HG02870 (cell line): Measurements from ENCODE around the gene FAM110A.

Experiments
- ATAC-seq: cut with Tn5 transposase; IDR thresholded peaks from one replicate; pipeline ENCODE4 v1.9.1; 2021; ENCODE audit warnings: mild to moderate bottlenecking, moderate library complexity; ENCODE audit not compliant: unreplicated experiment

FAM110A gene

DNA sequence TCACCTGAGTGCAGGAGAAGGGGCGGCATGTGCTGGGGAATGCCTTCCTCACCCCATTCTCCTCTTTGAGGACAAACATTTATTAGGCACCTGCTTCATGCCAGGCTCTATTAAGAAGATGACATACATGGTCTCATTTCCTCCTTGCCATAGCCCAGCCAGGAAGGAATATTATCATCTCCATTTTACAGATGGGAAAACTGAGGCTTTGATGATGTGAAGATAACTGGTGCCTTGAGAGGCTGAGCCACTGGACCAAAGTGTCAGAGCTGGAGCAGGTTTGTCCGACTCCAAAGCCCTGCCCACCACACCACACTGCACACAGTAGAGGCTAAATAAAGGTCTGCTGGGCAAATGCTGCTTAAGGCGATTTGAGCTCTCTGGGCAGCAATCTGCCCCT, 37.2 kb downstream of the FAM110A start:
- ATAC-seq: no peak

GRCh38 chr20:871436-871835, 37.9 kb downstream of the FAM110A start:
- ATAC-seq: no peak

DNA sequence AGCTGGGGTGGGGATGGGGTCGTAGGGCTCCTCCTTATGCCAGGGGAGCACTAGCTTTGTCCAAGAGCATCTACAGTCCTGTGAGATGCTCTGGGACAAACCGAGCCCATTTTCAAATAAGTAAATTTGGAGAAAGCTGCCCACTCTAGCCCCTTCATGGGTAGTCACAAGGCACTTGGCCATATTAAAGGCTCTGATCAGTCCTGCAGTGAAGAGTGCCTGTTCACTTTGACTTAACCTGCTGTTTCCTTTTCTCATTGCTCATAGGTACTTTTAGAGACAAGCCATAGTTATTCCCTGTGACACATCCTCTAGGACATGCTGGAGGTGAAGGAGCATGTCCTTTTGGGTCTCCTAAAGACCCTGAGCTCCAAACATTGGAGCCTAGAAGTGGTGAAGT, 38.4 kb downstream of the FAM110A start:
- no peak for ATAC-seq

DNA sequence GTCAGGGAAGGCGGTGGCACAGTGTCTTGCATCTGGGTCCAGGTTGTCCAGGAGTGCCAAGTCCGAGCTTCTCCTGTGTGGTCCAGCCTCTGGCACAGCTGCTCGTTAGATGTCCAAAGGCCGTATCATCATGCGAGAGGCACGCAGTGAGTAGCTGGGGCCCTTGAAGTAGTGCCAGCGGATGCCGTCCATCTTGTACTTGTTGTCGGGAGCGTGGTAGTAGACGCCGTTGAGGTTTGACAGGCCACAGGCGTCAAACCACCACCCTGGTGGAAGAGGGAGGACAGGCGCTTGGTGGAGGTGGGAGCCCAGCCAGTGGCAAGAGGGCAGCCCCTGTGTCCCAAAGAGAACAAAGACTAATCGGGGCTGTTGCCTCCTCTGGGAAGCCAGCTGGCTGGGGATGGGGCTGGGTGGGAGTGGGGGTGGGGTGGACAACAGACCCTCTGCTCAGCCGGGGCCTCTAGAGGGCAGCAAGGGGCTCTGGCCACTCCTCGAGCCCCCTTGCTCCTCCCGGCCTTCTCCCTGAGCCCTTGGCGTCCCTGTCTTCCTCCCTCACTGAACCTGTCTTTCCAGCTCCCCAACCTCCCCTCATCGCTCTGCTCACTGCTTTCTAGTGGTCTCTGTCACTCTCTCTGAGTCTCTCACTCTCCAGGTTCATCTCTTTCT, 39.5 kb downstream of the FAM110A start:
- ATAC-seq: no peak

DNA sequence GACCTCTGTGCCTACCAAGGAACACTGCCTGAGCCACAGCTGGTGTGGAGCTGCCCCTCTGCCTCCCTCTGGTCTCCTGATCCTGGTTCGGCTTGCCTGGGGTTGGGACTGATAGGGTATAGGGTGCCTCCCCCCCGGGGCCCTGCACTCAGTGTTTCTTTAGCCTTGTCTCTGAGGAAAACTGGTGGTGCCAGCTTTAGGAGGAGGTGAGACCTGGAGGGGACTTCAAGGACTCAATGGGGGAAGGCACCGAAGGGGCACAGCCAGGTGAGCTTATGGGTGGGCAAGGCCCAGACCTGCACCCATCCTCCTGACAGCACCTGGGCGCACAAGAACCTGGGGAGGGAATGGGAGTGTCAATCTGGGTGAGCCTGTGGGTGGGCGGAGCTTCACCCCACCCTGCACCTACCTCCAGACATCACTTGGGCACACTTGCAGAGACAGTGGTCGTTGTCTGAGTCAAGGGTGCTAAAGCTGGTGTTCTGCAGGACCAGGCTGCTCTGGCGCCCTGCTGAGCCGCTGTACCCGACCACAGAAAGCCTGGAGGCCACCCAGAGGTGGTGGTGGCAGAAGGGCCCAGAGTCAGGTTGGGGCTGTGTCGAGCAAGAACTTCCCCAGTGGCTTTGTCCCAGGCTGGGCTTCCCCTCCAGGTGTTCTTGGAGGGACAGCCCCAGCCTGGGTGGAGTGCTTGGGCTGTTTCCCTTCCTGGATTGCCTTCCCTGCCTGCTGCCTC, 40.5 kb downstream of the FAM110A start:
- ATAC-seq: no peak

- no peak for ATAC-seq
Measured at GRCh38 chr20:875115-875514, 41.6 kb downstream of the FAM110A start.

GRCh38 chr20:877814-878213, 44.3 kb downstream of the FAM110A start:
- ATAC-seq: no peak

DNA sequence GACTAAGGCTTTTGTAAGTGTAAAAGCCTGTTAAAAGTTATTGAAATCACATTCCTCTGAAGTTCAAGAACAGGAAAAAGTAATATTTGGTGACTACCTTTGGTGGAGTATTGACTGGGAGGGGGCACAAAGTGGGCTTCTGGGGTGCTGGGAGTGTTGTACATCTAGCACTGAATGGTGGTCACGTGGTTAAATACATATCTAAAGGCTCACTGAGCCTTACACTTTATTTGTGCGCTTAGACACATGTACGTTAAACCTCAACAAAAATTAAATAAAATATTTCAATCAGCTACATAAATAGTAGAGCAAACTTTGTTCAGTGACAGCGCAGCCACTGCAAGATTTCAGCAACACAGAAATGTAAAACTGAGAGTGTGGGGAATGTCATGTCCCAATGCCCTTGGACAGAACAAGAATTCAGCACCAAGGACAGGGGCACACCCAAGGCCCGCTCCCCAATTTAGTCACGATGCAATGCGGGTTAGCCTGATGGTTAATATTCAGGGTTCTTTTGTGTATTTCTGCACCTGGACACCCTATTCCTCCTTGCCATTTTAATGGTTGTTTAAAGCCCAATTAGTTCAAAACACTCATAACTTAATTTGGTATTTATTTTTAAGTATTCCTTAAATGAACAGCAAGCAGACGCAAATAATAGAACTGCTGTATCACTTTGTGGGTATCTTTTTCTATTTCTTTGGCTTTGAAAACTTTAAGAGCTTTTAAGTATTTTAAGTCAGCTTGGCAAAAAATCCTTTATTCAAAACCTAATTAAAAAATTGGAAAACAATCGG, 45.2 kb downstream of the FAM110A start:
- ATAC-seq: no peak

DNA sequence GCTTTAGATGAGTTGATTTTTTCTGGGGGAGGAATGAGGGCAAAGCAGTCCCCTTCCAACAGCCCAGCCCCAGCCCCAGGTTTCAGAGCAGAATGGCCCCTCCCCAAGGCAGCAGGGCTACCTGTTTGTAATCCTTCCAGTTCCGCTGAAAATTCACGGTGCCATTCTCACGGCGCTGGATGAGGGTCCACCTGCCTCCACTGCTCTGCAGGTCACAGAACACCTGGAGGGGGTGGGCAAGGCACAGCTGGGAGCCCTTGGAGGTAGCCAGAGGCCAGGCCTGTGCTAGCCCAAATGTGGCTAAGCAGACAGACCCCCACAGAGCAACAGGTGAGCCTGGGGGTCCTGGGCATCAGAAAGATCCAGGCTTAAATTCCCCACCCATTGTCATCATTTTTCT, 46.1 kb downstream of the FAM110A start:
- ATAC-seq: no peak

DNA sequence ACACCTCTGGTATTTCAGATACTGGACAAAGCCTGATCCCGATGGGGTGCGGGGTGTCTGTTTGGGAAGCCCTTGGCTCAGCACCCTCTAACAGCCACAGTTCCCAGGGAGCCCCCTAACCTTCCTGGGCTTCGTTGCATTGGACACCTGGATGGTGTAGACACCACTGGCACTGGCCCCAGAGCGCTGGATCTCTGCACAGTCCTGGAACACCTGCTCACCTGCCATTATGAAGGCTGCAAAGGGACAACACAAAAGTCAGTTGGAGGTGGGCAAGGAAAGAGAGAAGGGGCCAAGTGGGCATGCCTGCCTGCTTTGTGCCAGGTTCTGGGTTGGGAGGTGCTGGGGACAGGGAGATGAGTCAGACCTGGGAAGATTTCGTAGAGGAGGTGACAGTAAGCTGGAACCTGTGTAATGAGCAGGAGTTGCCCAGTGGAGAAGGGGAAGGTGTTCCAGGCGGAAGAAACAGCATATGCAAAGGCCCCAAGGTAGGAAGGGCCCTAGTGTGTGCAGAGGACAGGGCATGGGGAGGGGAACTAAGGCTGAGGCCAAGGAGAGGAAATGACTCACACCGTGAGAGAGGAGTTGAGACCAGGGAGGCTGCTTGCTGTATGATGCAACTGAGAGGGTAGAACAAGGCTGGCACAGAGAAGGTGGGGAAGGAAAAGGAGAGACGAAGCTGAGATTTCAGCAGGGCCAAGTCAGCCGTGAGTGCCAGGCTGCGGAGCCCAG, 47.7 kb downstream of the FAM110A start:
- no peak for ATAC-seq

GRCh38 chr20:881783-882144, 48.2 kb downstream of the FAM110A start:
- no peak for ATAC-seq

DNA sequence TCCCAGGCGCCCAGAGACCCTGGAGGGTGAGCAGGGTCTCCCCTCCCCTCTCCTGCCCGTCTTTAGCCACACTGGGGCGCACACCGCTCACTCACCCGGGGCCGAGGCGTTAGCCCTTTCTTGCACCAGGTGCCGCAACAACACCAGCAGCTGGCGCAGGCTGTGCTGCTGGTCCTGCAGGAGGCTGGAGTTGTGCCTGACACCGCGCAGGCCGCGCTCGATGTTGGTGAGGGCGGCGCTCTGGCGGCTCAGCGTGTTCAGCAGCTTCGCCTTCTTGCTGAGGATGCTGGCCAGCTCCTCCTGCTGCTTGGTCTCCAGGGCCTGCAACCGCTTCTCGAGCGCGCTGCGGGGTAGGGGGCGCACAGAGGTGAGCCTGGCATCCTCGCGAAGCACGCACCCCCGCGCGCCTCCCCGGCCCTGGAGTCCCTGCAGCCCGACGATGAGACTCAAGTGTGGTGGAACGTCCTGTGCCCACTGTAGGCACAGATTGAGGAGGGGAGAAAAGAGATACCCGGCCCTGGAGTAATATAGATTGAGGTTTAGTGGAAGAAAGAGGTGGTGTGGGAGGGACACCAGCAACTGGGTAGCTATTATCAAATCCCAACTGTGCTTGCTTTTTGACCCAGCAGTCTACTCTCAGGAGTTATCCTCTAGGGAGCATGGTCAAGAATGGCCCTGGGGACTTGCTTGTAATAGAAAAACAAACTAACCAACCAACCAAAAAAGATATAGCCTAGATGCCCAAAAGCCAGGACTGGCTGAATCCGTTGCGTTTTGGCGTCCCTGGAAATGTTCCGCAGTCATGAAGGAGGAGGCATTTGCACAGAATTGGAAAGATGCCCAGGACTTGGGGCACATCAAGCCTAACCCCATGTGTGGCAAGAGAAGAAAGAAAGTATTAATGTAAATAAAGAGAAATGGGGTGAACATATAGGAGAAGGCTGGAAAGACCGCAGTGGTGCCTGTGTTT, 51.8 kb downstream of the FAM110A start:
- no peak for ATAC-seq

DNA sequence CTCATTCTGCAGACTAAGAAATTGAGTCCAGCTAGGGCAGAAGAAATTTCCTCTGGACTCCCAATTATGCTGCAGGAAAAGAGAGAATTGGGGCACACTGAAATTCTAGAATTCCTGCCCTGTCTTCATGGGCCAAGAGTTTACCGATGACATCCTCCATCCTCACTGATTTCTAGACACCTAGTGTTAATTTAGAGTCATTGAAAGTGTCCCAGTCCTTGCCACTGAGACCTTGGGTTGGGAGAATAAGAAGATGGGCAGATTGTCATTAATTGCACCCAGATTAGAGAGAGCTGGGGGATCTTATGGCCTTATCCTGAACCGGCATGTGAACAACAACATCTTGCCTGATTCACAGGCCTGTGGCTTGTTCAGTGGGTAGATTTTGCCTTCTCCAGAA, 53.6 kb downstream of the FAM110A start:
- no peak for ATAC-seq

DNA sequence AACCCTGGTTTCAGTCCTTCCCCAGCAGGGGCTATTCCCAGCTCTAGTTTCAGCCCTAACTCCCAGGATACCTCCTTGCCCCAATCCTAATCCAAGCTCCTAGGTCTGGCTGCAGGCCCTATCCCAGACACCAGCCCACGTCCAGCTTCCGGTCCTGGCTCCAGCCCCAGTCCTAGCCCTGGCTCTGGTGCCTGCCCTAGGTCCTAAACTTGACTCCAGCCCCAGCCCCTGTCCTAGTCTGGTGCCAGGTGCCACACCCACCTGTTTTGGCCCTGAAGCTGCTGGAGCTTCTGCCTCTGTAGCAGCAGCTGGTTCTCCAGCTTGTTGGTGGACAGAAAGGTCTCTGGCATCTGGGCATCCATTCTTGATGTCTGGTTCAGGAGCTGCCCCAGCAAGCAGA, 54.5 kb downstream of the FAM110A start:
- ATAC-seq: no peak

DNA sequence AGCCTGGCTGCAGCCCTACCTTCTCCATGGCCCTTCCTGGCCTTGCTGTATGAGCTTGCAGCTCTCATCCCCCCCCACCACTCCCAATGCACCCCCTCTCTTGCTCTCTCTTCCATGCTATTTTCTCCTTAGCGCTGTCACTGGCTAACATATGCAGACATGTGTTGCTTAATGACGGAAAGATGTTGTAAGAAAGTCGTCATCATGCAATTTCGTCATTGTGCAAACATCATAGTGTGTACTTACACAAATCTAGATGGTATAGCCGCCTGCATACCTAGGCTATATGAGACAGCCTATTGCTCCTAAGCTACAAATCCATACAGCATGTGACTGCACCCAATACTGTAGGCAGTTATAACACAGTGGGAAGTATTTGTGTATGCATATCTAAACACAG, 55.6 kb downstream of the FAM110A start:
- no peak for ATAC-seq

GRCh38 chr20:889932-890463, 56.5 kb downstream of the FAM110A start:
- no peak for ATAC-seq

DNA sequence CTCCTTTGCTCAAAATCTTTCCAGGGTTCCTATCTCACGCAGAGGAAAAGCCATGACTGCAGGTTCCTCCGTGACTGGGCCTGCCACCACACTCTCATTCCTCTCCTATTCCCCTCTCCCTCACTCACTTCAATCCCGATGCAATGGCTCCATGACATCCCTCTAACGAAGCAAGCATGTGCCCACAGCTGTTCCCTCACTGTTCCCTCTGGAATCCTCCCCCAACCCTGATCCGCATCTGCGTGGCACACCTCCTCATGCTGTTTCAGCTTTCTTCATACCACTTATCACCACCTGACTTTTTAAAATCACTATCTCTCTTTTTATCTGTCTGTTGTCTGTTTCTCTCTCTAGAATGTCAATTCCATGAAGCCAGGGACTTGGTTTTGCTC, 57.1 kb downstream of the FAM110A start:
- no peak for ATAC-seq

DNA sequence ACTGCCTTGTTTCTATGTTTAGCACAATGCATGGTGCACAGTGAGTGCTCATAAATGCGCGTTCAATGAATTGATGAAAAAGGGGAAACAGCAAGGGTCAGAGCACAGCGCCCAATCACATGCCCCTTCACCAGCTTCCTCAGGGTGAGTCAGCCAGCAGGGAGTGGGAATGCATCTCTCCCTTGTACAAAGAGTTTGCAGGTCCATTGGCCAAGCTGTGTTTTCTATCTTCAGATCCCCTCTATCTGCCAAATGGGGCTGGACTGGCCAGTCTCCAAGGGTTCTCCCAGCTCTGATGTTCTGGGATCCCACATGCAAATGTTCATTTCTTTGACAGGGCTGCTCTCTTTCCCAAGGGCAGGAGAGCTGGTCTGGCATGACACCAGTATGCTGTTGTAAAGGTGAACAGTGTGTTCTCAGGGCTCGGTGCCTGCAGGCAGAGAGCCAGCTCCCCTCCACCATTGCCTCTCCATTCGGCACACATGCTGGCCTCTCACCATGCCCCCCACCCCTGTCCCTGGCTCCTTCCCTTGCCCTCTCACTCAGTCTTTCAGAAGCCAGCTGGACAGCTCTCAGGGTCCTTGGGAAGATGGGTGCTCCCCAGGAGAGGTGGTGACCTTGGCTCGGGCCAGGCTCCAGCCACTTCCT, 57.7 kb downstream of the FAM110A start:
- ATAC-seq: no peak

GRCh38 chr20:891706-892080, 58.2 kb downstream of the FAM110A start:
- no peak for ATAC-seq
